ENCODE results near the gene SKIDA1. TPM values are rescaled to one million over a fixed set of nuclear protein-coding genes. Genes with fewer than 3 reads are reported as not detected.
A peak's percentile ranks its signal among the peaks of the same experiment; 100 is the strongest.

SKIDA1 gene
- total and polyA plus RNA-seq, 2 of the 4 experiments (the other 2 are of a cell fraction): 0.36 to 0.72 TPM

GRCh38 chr10:21524131-21524525, 1.4 kb downstream of the SKIDA1 start:
- ChIA-PET CTCF (interaction anchor here (0.5 to 0.8 kb wide), 2 partner anchors 28 to 1818 kb away, joined by 3 read pairs; no protein-coding TSS in a partner anchor), POLR2A (ENCODE audit: unreplicated experiment) (interaction anchor here (0.6 kb wide), 1 partner anchor 219 kb away, joined by 4 read pairs; no protein-coding TSS in a partner anchor)
- intact Hi-C loops (cut with micrococcal nuclease): loop anchor here (2.0 to 10.0 kb wide), 3 partner anchors 245 to 447 kb away; no protein-coding TSS in a partner anchor
- peak overlapping the region; percentile 74 for H2BK120ac ChIP-seq (ENCODE audit: low read depth, low read length)
- no peak overlapping the region for H3K14ac ChIP-seq (replicated peaks; ENCODE audit: low read depth, low read length)
- no peaks in the 10 kb centered on the region for H3K36me3 ChIP-seq (ENCODE audit: control insufficient read depth, insufficient read depth, low read length)
- dilution Hi-C loops (cut with HindIII; ENCODE audit: low sequenced_read_pairs, unreplicated experiment): no loop called here
- no peak overlapping the region for H3K23ac ChIP-seq (ENCODE audit: low read depth, low read length)
- DNase-seq: no peak
- no peak overlapping the region for H2AK9ac ChIP-seq (replicated peaks; ENCODE audit: low read depth, low read length, poor library complexity)
- peaks cover 2 to 3% of the 10 kb centered on the region in 2 experiments; a peak in 3 of 4 replicates for H3K79me1 ChIP-seq (ENCODE audit: low read depth in 1 of 2, low read length in 2 of 2)
- peaks cover 3% of the 10 kb centered on the region for H3K4me1 ChIP-seq (ENCODE audit: control insufficient read depth, insufficient read depth, low read length)
- no peak overlapping the region for H2BK15ac ChIP-seq (ENCODE audit: low read depth, low read length)
- H2BK20ac ChIP-seq (ENCODE audit: low read depth, low read length): no peak overlapping the region
- WGBS, 2 experiments (ENCODE audit: extremely low coverage in 2 of 2, insufficient read length in 1 of 2): no CpG with 5 or more reads among the region's 7 CpGs
- BruUV-seq (replicated peaks): no TSS peak
- no peak for ATAC-seq (ENCODE audit: low read depth)
- H3K18ac ChIP-seq (ENCODE audit: low read depth, low read length): peak overlapping the region; percentile 96; the same call in 1 of the 2 replicates
- in situ Hi-C loops (cut with MboI; ENCODE audit: low sequenced_read_pairs): loop anchor here (25.0 kb wide), 3 partner anchors 788 to 1088 kb away; partner anchors contain the start of genes BMI1 and COMMD3
- 0 out of 2 replicates have a peak, but pooled peaks cover 3% of the 10 kb centered on the region for H3K9me1 ChIP-seq (ENCODE audit: insufficient read depth, low read length)
- H3K27me3 ChIP-seq (ENCODE audit: control insufficient read depth, insufficient read depth, low read length): no peaks in the 10 kb centered on the region
- H3K56ac ChIP-seq (ENCODE audit: extremely low read depth, insufficient read depth, low read length): peak overlapping the region; percentile 69; the same call in 1 of the 2 replicates
- H3K27ac ChIP-seq (ENCODE audit: insufficient read depth, low read length): peak overlapping the region; percentile 98
- H3K9ac ChIP-seq (ENCODE audit: low read depth, low read length): peak overlapping the region; percentile 71
- peak overlapping the region; percentile 62; the same call in 1 of the 2 replicates for H3K4me3 ChIP-seq (ENCODE audit: insufficient read depth, low read depth, low read length)
- H4K91ac ChIP-seq (ENCODE audit: insufficient read depth, low read depth, low read length): no peak overlapping the region
- peak overlapping the region; percentile 97; the same call in 1 of the 2 replicates for H4K5ac ChIP-seq (ENCODE audit: low read depth, low read length)
- H4K8ac ChIP-seq (ENCODE audit: low read depth in 2 of 2, low read length in 2 of 2): peak overlapping the region; percentile 93 to 97
- H2BK5ac ChIP-seq (ENCODE audit: low read depth, low read length, poor library complexity, severe bottlenecking): peak overlapping the region; percentile 93
- H4K20me1 ChIP-seq (ENCODE audit: insufficient read depth, low read length): no peaks in the 10 kb centered on the region
- H2AFZ ChIP-seq (replicated peaks; ENCODE audit: low read length, poor library complexity): peak overlapping the region; percentile 77
- no peak overlapping the region for H2AK5ac ChIP-seq (ENCODE audit: low read depth, low read length)
- TF ChIP-seq FOS (IDR thresholded peaks at IDR 0.05; ENCODE audit: low read depth, low read length): no peak
- TF ChIP-seq NFE2L2 (IDR thresholded peaks at IDR 0.05; ENCODE audit: low read depth, low read length): no peak
- TF ChIP-seq CEBPB (IDR thresholded peaks at IDR 0.05; ENCODE audit: low read depth, low read length): no peak
- TF ChIP-seq RAD21 (IDR thresholded peaks at IDR 0.05; ENCODE audit: low read length): no peak
- TF ChIP-seq MAFK (IDR thresholded peaks at IDR 0.05; ENCODE audit: low read depth, low read length): no peak
- no peak for TF ChIP-seq RCOR1 (IDR thresholded peaks at IDR 0.05; ENCODE audit: insufficient replicate concordance, low read length)
- no peak for TF ChIP-seq BHLHE40 (IDR thresholded peaks at IDR 0.05; ENCODE audit: low read depth, low read length)
- TF ChIP-seq RFX5 (IDR thresholded peaks at IDR 0.05; ENCODE audit: low read depth, low read length): no peak
- TF ChIP-seq USF2 (IDR thresholded peaks at IDR 0.05; ENCODE audit: low read depth, low read length): no peak
- no peak for TF ChIP-seq MXI1 (IDR thresholded peaks at IDR 0.05; ENCODE audit: borderline replicate concordance, low read depth, low read length)
- TF ChIP-seq SMC3 (IDR thresholded peaks at IDR 0.05; ENCODE audit: low read depth, low read length): no peak
- TF ChIP-seq CTCF (conservative IDR thresholded peaks at IDR 0.05; ENCODE audit: low read depth, low read length): no peak
- H3K4ac ChIP-seq (ENCODE audit: low read depth, low read length): no peak overlapping the region
- peak overlapping the region; percentile 93 for H3K4me2 ChIP-seq (ENCODE audit: low read depth, low read length)
- H3K9me3 ChIP-seq (ENCODE audit: control insufficient read depth, insufficient read depth, low read length): no peaks in the 10 kb centered on the region
